Body of pancreas (tissue), 4 donors: ENCODE measurements around the gene LDB2. TPM values are rescaled to one million over a fixed set of nuclear protein-coding genes. Genes with fewer than 3 reads are reported as not detected.
A peak's percentile ranks its signal among the peaks of the same experiment; 100 is the strongest.
"Not testable (repeated sequence)": the region's sequence is repeated elsewhere in the genome, so short reads cannot be mapped to it uniquely, and the experiment has no call there.

Source experiments
- ATAC-seq: fragments of 150-250 bp; one replicate; pipeline ENCODE4 v1.9.1; 2016
- DNase-seq, 4 donors: peaks; one replicate each; pipeline ENCODE4 v3.0.0-alpha.2; 2019
- H3K27ac ChIP-seq, 4 donors: fragments of 200-600 bp; sonication (generic); 1 replicate in 3 of 4; 2 replicates in 1 of 4; pipeline versions ENCODE4 v1.5.1 to v1.6.1; 2016 to 2019; ENCODE audit warnings: mild to moderate bottlenecking in 1 of 4, mixed read lengths in 1 of 4, moderate library complexity in 1 of 4
- H3K27me3 ChIP-seq, 2 donors: fragments of 200-600 bp; sonication (generic); one replicate each; pipeline ENCODE4 v1.6.0; 2016; ENCODE audit warnings: mild to moderate bottlenecking in 1 of 2
- H3K36me3 ChIP-seq, 2 donors: fragments of 200-600 bp; sonication (generic); replicated peaks in 1 of 2; 2 replicates each; pipeline ENCODE4 v1.5.1; 2016; ENCODE audit warnings: low read depth in 2 of 2; ENCODE audit not compliant: insufficient read depth in 1 of 2
- H3K4me1 ChIP-seq: fragments of 200-600 bp; sonication (generic); one replicate; pipeline ENCODE4 v1.6.0; 2016
- H3K4me3 ChIP-seq, 2 donors: fragments of 200-600 bp; sonication (generic); 1 replicate in 1 of 2; 2 replicates in 1 of 2; pipeline ENCODE4 v1.5.1; 2016 to 2019
- H3K9me3 ChIP-seq, 3 donors: fragments of 200-600 bp; sonication (generic); 1 replicate in 2 of 3; 2 replicates in 1 of 3; pipeline ENCODE4 v1.5.1; 2016
- POLR2A ChIP-seq, 3 donors: fragments of 450-650 bp; IDR thresholded peaks; one replicate each; pipeline ENCODE4 v1.6.1; 2016; ENCODE audit warnings: antibody characterized with exemption in 3 of 3, mild to moderate bottlenecking in 2 of 3
- WGBS, 2 donors: methylation state at CpG; one replicate each; pipeline ENCODE4 v1.1.5; 2017; 5-methylcytosine and 5-hydroxymethylcytosine counted together
- intact Hi-C: fragments of 100-400 bp; cut with DNase I; formaldehyde crosslinking; loops from one replicate; pipeline ENCODE4 v1.15.1; 2023
- total RNA-seq, 2 donors: library from RNA; depleted of rRNA; stranded (reverse); fragments of >200 nt; gene quantifications; one replicate each; pipeline ENCODE4 v1.1.0, GENCODE V29; 2016
- TF ChIP-seq, protein P1 (sequence below), 7 experiments: fragments of 450-650 bp in 4 of 7; fragments of 200-600 bp in 3 of 7; sonication (generic) in 3 of 7; IDR thresholded peaks; one replicate each; pipeline ENCODE4 v1.5.1; 2016 to 2019; ENCODE audit warnings: antibody characterized with exemption in 7 of 7

Gene LDB2
- total RNA-seq, 2 donors from 2014 or later = 14.8 to 16.5 TPM

DNA sequence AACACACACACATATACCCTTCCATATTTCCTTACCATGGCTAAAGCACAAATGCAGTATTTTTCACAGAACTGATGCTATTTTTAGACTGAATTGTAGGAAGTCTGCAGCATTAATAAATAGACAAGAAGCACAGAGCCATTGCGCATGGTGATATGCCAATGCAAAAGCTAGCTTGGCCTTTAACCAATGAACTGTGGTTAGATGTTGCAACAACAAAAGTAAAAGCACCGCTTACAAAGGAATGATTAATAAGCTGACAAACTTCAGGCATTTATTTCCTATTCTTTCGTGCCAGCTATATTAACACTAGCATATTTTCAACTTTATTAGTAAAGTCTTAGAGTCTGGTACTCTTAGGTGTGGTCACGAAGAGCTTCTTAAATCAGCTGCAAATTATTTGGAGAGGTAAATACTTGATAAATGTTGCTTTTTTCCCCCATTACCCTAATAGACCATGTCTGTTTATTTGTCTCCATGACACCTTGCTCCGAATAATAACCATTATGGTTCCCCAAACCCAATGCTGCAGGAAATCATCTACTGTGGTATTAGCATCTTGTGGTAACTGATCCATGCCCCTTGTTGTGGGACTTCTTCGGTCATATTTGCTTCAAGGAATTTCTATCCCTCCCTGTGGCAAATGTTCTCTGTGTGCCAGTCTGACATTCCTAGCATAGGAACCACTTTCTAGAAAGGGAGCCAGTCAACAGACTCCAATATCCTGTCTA, 366.0 kb downstream of the LDB2 start:
- Histone ChIP-seq H3K27ac (peak overlapping the region in 1 of 4 donors; percentile 1), H3K9me3 (no peaks in the 10 kb centered on the region), H3K36me3 (no peaks in the 10 kb centered on the region), H3K4me3 (no peak overlapping the region), H3K4me1 (no peaks in the 10 kb centered on the region), H3K27me3 (no peaks in the 10 kb centered on the region)
- DNase-seq (peak in 2 of 4 donors; percentile 10 to 25), ATAC-seq (peak; percentile 70)
- TF ChIP-seq, protein P1, sequence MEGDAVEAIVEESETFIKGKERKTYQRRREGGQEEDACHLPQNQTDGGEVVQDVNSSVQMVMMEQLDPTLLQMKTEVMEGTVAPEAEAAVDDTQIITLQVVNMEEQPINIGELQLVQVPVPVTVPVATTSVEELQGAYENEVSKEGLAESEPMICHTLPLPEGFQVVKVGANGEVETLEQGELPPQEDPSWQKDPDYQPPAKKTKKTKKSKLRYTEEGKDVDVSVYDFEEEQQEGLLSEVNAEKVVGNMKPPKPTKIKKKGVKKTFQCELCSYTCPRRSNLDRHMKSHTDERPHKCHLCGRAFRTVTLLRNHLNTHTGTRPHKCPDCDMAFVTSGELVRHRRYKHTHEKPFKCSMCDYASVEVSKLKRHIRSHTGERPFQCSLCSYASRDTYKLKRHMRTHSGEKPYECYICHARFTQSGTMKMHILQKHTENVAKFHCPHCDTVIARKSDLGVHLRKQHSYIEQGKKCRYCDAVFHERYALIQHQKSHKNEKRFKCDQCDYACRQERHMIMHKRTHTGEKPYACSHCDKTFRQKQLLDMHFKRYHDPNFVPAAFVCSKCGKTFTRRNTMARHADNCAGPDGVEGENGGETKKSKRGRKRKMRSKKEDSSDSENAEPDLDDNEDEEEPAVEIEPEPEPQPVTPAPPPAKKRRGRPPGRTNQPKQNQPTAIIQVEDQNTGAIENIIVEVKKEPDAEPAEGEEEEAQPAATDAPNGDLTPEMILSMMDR (IDR thresholded peaks at IDR 0.05) = no peak
- TF ChIP-seq POLR2A (IDR thresholded peaks at IDR 0.05) = no peak
- intact Hi-C loops = no loop called here
- WGBS, 2 donors = 46 to 47% methylated on average over 6 of the region's 6 CpGs

DNA sequence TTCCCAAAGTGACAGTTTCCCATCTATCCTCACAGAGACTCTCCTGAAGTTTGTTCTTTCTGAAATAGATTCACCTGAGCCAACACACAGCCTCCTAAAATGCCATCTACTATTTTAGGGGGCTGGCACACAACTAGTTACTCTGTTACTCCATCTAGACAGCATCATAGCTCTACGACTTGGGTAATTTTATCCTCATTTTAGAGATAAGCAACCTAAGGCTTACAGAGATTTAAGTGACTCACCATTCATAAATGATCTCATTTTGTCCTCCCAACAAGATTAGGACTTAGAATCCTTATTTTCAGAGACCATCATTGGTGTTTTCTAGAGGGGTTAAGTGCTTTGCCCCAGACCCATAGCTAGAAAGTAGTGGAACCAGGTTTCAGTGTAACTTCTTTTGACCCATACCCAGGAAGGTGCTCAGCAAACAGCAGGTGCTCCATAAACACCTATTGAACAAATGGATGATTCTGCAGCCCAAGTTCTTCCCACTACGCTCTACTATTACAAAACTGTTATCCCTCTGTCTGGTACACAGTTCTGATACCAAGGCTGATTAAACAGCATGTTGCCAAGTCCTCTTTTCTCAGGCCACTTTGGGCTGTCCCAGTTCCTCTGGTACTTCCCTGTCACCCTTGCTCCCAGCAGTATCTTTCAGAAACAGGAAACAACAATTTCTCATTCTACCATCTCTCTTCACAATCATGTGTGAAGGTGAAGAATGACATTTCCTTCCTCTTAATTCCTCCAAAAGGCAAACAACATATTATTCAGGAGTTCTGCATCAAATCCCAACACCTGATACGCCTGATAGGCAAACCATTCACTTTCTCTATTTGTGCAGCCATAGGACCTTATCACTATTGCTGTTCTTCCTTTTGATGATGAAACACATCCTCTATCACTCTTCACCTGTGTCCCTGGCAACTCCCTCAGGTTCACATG, 367.5 kb downstream of the LDB2 start:
- Histone ChIP-seq H3K4me1 (no peaks in the 10 kb centered on the region), H3K4me3 (no peak overlapping the region), H3K27me3 (no peaks in the 10 kb centered on the region), H3K27ac (no peak overlapping the region), H3K36me3 (no peaks in the 10 kb centered on the region), H3K9me3 (no peaks in the 10 kb centered on the region)
- ATAC-seq (no peak), DNase-seq (no peak)
- intact Hi-C loops = no loop called here
- 55 to 61% methylated on average over 3 of the region's 3 CpGs for WGBS, 2 donors
- TF ChIP-seq, protein P1 (IDR thresholded peaks at IDR 0.05) = no peak
- TF ChIP-seq POLR2A (IDR thresholded peaks at IDR 0.05) = no peak

DNA sequence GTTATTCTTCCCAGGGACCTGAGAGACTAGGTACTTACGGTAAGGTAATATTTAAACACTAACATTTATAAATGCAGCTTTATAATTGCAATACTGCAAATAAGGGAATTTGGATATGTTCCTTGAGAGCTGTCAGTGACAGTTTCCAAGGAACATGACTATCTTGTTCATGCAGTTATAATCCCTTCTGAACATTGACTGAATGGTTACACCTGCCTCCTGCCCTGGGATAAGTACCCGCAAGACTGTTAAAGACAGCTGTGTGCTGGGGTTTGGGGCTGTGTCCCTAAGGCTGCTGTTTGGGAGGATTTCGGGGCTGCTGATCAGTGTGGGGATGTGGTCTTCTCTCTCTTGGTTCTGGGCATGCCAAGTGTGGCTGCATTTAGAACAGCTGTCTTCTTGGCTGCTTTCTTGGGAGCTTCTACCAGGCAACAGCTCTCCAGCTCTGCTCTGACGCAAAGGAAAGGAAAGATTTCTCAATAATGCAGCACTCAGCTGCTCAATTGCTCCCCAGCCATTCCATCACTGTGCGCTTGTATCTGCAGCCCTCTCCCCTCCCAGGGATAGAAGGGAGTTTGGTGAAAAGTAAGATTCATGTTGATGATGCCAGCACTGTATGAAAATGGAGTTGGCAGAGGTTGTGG, 373.4 kb downstream of the LDB2 start:
- ATAC-seq = peak; percentile 42
- Histone ChIP-seq H3K27ac (no peak overlapping the region), H3K27me3 (no peaks in the 10 kb centered on the region), H3K9me3 (no peaks in the 10 kb centered on the region), H3K4me3 (no peak overlapping the region), H3K4me1 (no peaks in the 10 kb centered on the region), H3K36me3 (no peaks in the 10 kb centered on the region)
- TF ChIP-seq, protein P1 (IDR thresholded peaks at IDR 0.05) = no peak
- no peak for TF ChIP-seq POLR2A (IDR thresholded peaks at IDR 0.05)
- peak in 1 of 4 donors; percentile 13 for DNase-seq
- intact Hi-C loops = no loop called here
- 76 to 83% methylated on average over 5 of the region's 5 CpGs for WGBS, 2 donors

DNA sequence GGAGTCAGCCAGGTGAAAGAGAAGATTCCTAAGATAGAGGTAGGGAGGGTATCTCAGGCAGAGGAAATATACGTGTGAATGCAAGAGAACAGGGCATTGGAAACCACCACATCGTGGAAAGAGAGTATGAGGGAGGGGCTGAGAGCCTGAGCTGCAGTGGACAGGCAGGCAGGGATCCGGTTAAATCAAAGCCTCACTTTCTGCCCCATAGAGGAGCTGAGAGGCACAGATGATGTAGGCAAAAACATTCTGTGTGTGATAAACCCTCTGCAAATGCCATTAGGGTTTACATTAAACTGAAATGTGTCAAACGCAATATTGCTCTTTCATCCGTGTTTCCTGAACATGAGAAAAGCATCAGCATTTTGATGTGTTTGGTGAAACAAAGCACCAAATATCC, 374.0 kb downstream of the LDB2 start:
- no peaks in the 10 kb centered on the region for H3K27me3 ChIP-seq
- WGBS, 2 donors = 47 to 55% methylated on average over 5 of the region's 5 CpGs
- no peaks in the 10 kb centered on the region for H3K9me3 ChIP-seq
- TF ChIP-seq POLR2A (IDR thresholded peaks at IDR 0.05) = no peak
- TF ChIP-seq, protein P1 (IDR thresholded peaks at IDR 0.05) = no peak
- intact Hi-C loops = no loop called here
- no peaks in the 10 kb centered on the region for H3K36me3 ChIP-seq
- DNase-seq (no peak), ATAC-seq (no peak)
- H3K4me3 ChIP-seq = no peak overlapping the region
- no peak overlapping the region for H3K27ac ChIP-seq
- no peaks in the 10 kb centered on the region for H3K4me1 ChIP-seq

DNA sequence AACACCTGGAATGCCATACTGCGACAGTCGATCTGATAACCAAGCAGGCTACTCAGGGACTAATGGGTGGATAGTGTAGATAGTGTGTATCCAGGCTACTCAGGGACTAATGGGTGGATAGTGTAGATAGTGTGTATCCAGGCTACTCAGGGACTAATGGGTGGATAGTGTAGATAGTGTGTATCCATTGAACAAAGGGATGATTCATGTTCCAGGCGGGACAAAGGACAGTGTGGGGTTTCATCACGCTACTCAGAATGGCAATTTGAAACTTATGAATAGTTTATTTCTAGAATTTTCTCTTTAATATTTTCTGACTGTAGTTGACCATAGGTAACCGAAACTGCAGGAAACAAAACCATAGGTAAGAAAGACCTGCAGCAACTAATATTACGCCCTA, 374.9 kb downstream of the LDB2 start:
- H3K27ac ChIP-seq, DNase-seq, H3K27me3 ChIP-seq, H3K4me1 ChIP-seq, ATAC-seq, intact Hi-C loops, H3K4me3 ChIP-seq, H3K36me3 ChIP-seq, H3K9me3 ChIP-seq: not testable (repeated sequence)
- WGBS, 2 donors = 78 to 85% methylated on average over 6 of the region's 6 CpGs
